KOPT-K1 (cell line): Measurements from ENCODE around the gene DCAF4.

Experiments
- H3K27ac ChIP-seq: fragments of 200-600 bp; sonication (generic); 2 replicates; pipeline ENCODE4 v1.5.1; 2016; ENCODE audit warnings: antibody characterized with exemption, mild to moderate bottlenecking, low read depth, low read length; ENCODE audit not compliant: poor library complexity, severe bottlenecking
- H3K36me3 ChIP-seq: fragments of 200-600 bp; sonication (generic); 2 replicates; pipeline ENCODE4 v1.5.1; 2017; ENCODE audit warnings: antibody characterized with exemption, mild to moderate bottlenecking, low read length, moderate library complexity; ENCODE audit not compliant: insufficient read depth
- H3K9me3 ChIP-seq: fragments of 200-600 bp; sonication (generic); 2 replicates; pipeline ENCODE4 v1.5.1; 2017; ENCODE audit warnings: antibody characterized with exemption, low read length, mild to moderate bottlenecking; ENCODE audit not compliant: insufficient read depth, poor library complexity, severe bottlenecking

DCAF4 gene

DNA sequence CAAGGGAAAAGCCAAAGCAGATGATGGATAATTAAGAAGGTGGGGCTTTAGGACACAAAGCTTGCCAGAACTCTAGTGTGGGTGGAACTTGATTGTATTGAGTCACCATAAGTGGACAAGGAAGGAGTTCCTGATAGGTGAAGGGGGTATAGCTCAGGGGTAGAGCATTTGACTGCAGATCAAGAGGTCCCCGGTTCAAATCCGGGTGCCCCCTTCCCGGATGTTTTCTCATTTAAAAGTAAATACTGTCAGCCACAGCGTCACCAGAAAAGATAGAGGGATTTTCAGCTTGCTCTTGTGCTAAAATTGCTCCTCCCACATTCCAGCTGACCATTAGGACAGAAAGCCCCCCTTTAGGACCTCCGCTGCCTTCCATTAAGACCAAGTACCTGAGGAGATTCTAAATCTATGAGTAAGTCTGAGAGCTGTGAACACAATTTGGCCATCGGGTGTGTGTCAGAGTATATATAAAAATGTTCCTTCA lies 36.6 kb downstream of the DCAF4 start:
- Histone ChIP-seq H3K27ac (no peak overlapping the region), H3K36me3 (peaks cover 61% of the 10 kb centered on the region), H3K9me3 (no peaks in the 10 kb centered on the region)

GRCh38 chr14:72965249-72965648 lies 39.0 kb downstream of the DCAF4 start:
- no peak overlapping the region for H3K27ac ChIP-seq
- peaks cover 57% of the 10 kb centered on the region for H3K36me3 ChIP-seq
- H3K9me3 ChIP-seq, result no peaks in the 10 kb centered on the region

DNA sequence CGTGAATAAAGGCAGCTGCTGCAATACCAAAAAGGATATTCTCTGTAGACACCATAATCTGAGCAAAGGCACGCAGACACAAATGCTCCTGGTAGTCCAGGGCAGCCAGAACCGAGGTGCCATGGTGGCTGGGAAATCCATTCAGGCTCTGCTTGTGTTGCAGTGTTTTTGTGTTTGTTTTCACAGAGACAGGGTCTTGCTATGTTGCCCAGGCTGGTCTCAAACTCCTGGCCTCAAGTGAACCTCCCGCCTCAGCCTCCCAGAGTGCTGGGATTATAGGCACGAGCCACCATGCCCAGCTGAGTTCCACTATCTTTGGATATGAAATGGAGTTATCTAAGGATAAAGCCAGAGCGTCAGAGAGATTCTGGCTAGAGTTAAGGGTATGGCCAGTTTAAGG lies 39.8 kb downstream of the DCAF4 start:
- Histone ChIP-seq H3K9me3 (no peaks in the 10 kb centered on the region), H3K27ac (no peak overlapping the region), H3K36me3 (peaks cover 57% of the 10 kb centered on the region)

- no peaks in the 10 kb centered on the region for H3K9me3 ChIP-seq
- peaks cover 57% of the 10 kb centered on the region for H3K36me3 ChIP-seq
- H3K27ac ChIP-seq, result no peak overlapping the region
These were observed 42.1 kb downstream of the DCAF4 start for GRCh38 chr14:72968316-72968715.

GRCh38 chr14:72970058-72970630 lies 43.9 kb downstream of the DCAF4 start:
- H3K36me3 ChIP-seq, result peaks cover 76% of the 10 kb centered on the region

GRCh38 chr14:72970824-72971434 lies 44.7 kb downstream of the DCAF4 start:
- peaks cover 84% of the 10 kb centered on the region for H3K36me3 ChIP-seq
- no peaks in the 10 kb centered on the region for H3K9me3 ChIP-seq
- no peak overlapping the region for H3K27ac ChIP-seq

More at GRCh38 chr14:72970058-72970630, 43.9 kb downstream of the DCAF4 start:
- Histone ChIP-seq H3K27ac (no peak overlapping the region), H3K9me3 (no peaks in the 10 kb centered on the region)

- Histone ChIP-seq H3K9me3 (no peaks in the 10 kb centered on the region), H3K36me3 (peaks cover 96% of the 10 kb centered on the region)
These were observed 48.4 kb downstream of the DCAF4 start for GRCh38 chr14:72974661-72975060.

DNA sequence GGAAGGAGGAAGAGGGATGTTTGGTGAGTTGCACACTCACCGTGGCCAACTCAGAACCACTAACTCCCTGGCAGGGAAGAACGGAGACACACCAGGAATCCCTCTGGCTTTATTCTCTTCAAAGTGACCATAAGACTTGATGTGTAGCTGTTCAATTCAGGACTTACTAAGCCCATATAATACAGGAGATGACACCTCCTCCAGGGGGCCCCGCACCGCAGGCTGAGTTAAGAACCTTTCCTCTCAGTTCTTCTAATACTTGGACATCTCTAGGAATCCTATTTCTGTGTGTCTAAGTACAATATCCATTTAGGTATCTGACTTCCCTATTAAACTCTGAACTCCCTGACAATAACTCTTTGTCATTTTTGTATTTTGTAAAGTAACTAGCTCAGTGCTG lies 49.5 kb downstream of the DCAF4 start:
- H3K36me3 ChIP-seq, result peaks cover 92% of the 10 kb centered on the region
- H3K27ac ChIP-seq, result no peak overlapping the region
- no peaks in the 10 kb centered on the region for H3K9me3 ChIP-seq

More at GRCh38 chr14:72974661-72975060, 48.4 kb downstream of the DCAF4 start:
- no peak overlapping the region for H3K27ac ChIP-seq

- Histone ChIP-seq H3K9me3 (no peaks in the 10 kb centered on the region), H3K27ac (no peak overlapping the region), H3K36me3 (peaks cover 83% of the 10 kb centered on the region)
These were observed 52.6 kb downstream of the DCAF4 start for GRCh38 chr14:72978856-72979255.

DNA sequence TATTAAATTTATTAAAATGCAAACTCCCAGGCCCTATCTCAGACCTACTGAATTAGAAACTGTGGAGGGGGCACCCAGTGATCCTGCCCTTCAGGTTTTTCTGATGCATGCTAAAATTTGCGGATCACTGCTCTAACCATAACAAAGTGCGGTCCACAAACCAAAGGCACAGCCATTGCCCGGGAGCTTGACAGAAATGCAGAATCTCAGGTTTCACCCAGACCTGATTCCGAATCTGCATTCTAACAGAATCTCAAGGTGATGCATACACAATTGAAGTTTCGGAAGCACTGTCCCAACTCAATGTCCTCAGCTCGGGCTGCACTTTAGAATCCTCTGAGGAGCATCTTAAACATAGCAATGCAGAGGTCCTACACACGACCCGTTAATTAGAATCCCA lies 54.6 kb downstream of the DCAF4 start:
- no peak overlapping the region for H3K27ac ChIP-seq
- H3K36me3 ChIP-seq, result peaks cover 78% of the 10 kb centered on the region
- no peaks in the 10 kb centered on the region for H3K9me3 ChIP-seq

DNA sequence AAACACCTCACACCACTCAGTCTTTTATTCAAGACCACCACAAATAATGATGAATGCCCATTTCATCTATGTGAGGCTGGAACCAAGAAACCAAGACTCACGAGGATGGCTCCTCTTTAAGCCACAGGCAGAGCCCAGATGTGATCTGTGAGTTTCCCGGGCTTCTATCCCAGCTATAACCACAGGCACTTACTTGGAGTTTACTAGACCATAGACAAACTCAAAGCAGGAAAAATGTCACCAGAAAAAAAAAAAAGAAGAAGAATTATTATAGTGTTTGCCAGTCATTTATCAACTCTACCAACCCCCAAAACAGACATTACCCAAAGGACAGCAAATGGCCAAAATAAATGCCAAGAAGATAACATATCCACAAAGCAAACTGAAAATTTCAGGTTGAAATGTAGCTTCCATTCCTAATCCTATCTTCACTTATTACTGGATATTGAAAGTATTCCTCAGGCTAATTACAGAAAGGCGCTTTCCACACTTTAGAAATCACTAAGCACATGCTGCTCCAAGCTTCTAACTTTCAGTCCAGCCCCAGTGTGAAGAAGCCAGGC lies 56.0 kb downstream of the DCAF4 start:
- H3K27ac ChIP-seq, result no peak overlapping the region
- H3K9me3 ChIP-seq, result no peaks in the 10 kb centered on the region
- peaks cover 72% of the 10 kb centered on the region for H3K36me3 ChIP-seq

DNA sequence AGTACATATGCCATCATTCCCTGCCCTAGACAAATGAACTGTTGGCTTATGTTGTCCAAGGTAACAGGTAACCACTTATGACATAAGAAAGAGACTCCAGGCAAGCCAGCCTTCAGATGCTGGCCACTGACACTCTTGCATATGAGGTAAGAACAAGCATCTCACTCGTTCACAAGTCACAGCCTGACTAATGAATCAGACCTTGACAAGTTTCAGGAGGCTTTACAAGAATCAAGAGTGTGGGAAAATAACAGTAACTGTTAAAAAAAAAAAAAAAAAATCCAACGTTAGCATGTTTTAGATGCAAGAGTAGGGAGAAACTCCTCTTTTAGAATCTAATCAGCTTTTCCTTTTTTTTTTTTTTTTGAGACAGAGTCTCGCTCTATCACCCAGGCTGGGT lies 60.0 kb downstream of the DCAF4 start:
- no peaks in the 10 kb centered on the region for H3K9me3 ChIP-seq
- no peak overlapping the region for H3K27ac ChIP-seq
- H3K36me3 ChIP-seq, result peaks cover 50% of the 10 kb centered on the region

- H3K27ac ChIP-seq, result no peak overlapping the region
- no peaks in the 10 kb centered on the region for H3K9me3 ChIP-seq
- peaks cover 50% of the 10 kb centered on the region for H3K36me3 ChIP-seq
These were observed 60.6 kb downstream of the DCAF4 start for GRCh38 chr14:72986857-72987256.

DNA sequence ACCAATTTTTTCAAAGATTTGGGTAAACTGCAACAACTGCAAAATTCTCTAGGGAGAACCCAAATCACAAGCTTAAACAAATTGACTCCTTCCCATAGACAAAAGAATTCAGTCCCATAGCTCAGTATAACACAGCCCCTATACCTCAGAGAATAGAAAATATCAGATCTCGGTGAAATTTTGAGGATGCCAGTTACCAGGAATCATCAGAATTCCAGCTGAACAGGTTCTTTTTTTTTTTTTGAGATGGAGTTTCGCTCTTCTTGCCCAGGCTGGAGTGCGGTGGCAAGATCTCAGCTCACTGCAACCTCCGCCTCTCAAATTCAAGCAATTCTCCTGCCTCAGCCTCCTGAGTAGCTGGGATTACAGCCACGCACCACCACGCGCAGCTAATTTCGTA lies 63.9 kb downstream of the DCAF4 start:
- Histone ChIP-seq H3K27ac (no peak overlapping the region), H3K36me3 (peaks cover 46% of the 10 kb centered on the region), H3K9me3 (no peaks in the 10 kb centered on the region)

DNA sequence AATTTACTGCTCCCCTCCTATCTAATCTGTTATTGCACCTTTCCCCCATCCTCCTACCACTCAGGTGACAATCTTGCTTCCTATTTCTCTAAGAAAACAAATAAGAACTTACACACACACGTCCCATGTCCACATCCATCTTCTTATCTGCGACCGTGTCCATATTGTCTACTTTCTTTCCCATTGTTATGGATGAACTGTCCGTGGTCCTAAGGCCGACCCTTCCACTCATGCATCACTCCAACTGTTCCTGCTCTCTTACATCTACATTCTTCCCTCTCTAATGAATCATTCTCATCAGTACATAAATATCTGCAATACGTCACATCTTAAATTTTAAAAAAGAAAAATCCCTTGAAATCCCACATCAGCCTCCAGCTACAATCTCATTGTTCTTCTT lies 70.7 kb downstream of the DCAF4 start:
- H3K27ac ChIP-seq, result no peak overlapping the region
- H3K36me3 ChIP-seq, result peaks cover 67% of the 10 kb centered on the region
- H3K9me3 ChIP-seq, result no peaks in the 10 kb centered on the region
